ENCODE measurements around the gene POLR1G.
A peak's percentile ranks its signal among the peaks of the same experiment; 100 is the strongest.

POLR1G gene

DNA sequence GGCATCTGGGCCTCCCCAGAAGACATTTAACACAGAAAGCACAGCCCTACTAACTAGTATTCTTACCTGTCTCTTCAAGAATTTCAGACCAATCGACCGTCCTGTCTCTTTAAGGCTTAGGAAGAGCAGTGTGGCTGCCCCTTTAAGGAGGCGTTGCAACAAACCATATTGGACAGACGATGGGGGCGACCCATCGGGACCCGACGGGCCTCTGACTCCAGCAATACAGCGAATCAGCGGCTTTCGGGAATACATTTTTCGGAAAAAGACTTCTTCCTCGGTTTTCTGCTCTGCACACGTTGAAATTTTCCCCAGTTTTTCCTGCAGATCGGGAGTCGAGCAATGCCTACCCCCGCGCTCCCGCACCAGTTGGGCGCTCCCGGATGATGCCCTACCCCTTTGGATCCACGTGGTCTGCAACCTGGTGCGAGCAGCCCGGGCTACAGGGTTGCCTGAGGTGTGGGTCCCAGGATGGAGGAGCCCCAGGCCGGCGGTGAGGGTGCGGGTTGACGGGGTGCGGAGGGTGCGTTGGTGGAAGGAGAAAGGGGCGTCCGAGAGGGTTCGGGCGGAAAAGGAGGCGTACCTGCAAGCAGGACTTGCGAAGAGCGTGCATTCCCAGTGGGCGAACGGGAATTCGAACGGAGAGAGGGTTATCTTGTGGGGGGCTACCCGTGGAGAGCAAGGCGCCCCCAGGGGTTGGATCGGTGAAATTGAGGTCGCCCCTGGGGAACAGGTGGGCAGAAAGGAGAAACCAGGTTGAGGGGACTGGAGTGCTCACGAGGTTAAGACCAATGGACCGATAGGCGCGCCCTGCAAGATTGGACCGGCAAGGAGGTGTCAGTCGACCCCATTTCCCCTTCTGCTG is at the start of gene POLR1G:
Gene POLR1G (plus strand): TSS at position 419 of the 865 bp plus-strand sequence. CDS start 53 bp downstream, at position 472.
- DNase-seq (ENCODE audit: low read depth in 3 of 3): peak; percentile 62 to 83 (median 70)

- DNase-seq (ENCODE audit: low read depth in 3 of 3): no peak
These were observed 49.5 kb upstream of the POLR1G start for GRCh38 chr19:45356760-45357444.

GRCh38 chr19:45357445-45357783 is 49.0 kb upstream of the POLR1G start:
- DNase-seq (ENCODE audit: low read depth in 3 of 3): no peak

GRCh38 chr19:45358213-45358792 is 48.1 kb upstream of the POLR1G start:
- no peak for DNase-seq (ENCODE audit: low read depth in 3 of 3)

GRCh38 chr19:45361608-45362007 is 44.8 kb upstream of the POLR1G start:
- no peak for DNase-seq (ENCODE audit: low read depth in 3 of 3)

DNA sequence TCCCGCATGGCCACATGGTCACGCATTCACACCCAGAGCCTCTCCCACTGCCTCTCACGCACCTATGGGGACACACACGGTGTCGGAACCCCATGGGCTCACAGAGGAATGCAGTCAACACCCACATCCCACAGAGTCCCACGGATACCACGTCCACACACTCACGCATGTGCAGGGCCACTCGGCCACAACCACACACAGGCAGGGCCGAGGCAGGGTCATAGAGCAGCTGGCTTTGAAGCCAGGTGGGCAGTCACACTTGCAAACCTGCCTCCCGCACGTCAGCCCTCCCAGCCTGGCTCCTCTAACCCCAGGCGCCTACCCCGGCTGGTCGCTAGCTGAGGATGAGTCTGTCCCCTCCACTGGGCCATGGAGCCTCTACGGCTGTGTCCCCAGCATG is 44.2 kb upstream of the POLR1G start:
- DNase-seq (ENCODE audit: low read depth in 3 of 3): no peak

- DNase-seq (ENCODE audit: low read depth in 3 of 3): no peak
These were observed 42.5 kb upstream of the POLR1G start for GRCh38 chr19:45363861-45364459.

- no peak for DNase-seq (ENCODE audit: low read depth in 3 of 3)
These were observed 41.7 kb upstream of the POLR1G start for GRCh38 chr19:45364696-45365095.

- DNase-seq (ENCODE audit: low read depth in 3 of 3): no peak
These were observed 38.3 kb upstream of the POLR1G start for GRCh38 chr19:45368127-45368526.

DNA sequence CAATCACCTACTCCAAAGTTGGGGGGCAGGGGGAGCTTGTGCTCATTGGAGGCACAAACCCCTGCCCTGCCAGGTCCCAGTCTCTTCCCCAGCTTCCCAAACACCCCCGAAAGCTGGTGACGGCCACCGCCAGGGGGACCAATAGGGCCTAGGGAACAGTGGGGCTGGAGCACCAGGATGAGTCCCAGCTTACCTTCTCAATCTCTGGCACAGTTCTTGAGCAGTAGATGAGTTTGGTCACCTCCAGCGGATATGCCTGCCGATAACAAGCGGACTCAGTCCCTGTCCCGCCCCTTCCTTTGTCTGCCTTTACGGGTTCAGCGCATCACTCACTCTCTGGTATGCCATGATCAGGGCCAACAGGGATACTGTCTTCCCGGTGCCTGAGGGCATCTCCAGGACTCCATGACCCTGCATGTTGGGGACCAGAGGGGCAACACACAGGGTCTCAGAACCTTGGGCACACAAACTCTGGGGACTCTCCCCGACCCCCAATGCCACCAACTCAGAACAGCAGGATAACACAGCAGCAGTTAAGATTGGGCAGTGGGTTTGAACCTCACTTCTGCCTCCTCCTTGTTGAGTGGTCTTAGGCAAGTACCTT is 37.6 kb upstream of the POLR1G start:
- no peak for DNase-seq (ENCODE audit: low read depth in 3 of 3)

GRCh38 chr19:45370410-45371204 is 35.8 kb upstream of the POLR1G start, which contains the start of gene ERCC2:
Gene ERCC2, minus strand, starts transcription at chr19:45370573. Its CDS starts 33 bp downstream, at chr19:45370540.
- peak; percentile 100 for DNase-seq (ENCODE audit: low read depth in 3 of 3)

GRCh38 chr19:45376045-45376724 is 30.3 kb upstream of the POLR1G start:
- no peak for DNase-seq (ENCODE audit: low read depth in 3 of 3)

DNA sequence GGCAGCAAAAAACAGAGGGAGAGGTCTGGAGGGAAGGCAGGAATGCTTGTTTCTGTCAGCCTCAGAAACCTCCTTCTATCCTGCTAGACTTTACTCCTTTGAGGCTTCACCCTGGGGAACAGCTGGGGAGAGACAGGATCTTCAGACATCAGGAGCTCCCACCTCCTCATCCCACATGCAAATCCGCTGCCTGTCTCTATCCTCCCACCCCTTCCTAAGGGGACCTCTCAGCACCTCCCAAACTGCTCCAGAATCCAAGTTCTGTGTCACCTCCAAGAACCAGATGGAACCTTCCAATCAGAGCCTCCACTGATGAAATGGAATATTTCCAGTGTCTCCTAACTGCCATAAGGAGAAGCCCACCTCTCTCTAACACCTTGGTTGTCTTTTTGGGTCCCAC is 26.3 kb upstream of the POLR1G start:
- no peak for DNase-seq (ENCODE audit: low read depth in 3 of 3)

GRCh38 chr19:45382426-45382825 is 24.0 kb upstream of the POLR1G start:
- DNase-seq (ENCODE audit: low read depth in 3 of 3): no peak

DNA sequence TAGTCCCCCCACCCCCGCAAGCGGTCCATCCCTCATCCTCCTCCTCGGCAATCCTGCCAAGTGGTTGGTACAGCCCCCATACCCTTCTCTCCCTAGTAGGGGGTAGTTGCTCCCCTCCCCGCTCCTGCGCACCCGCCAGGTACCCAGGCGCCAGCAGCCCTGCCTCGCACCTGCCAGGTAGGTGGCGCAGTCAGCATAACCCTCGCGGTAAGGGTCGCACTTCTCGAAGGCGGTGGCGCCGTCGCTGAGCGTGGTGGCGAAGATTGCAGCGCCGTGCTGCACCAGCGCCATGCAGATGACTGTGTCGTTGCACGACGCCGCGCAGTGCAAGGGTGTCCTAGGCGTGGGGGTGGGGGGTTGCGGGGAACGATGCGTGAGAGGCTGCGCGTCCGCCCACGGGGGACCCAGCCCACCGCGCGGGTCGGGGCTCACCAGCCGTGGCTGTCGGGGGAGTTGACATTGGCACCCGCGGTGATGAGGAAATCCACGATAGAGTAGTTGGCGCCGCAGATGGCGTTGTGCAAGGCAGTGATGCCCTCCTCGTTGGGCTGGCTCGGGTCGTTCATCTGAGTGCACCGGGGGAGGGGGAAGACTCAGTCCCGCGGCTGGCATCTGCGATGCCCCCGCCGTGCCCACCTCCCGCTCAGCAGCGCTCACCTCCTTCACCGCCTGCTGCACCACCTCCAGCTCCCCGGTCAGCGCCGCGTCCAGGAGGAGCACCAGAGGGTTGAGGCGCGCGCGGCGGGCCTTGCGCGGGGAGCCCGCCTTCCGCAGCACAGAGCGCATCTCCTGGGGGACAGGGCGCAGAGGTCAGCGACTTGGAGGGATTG is 20.8 kb upstream of the POLR1G start:
- DNase-seq (ENCODE audit: low read depth in 3 of 3): no peak

GRCh38 chr19:45391346-45391745 is 15.1 kb upstream of the POLR1G start:
- no peak for DNase-seq (ENCODE audit: low read depth in 3 of 3)

- DNase-seq (ENCODE audit: low read depth in 3 of 3): no peak
These were observed 14.4 kb upstream of the POLR1G start for GRCh38 chr19:45391871-45392665.

- no peak for DNase-seq (ENCODE audit: low read depth in 3 of 3)
These were observed 10.4 kb upstream of the POLR1G start for GRCh38 chr19:45395821-45396617.
